Measurements from ENCODE around the gene PTGS1.

- no peak for TF ChIP-seq CTCF (conservative IDR thresholded peaks at IDR 0.05)
- no peak for TF ChIP-seq ZFX (IDR thresholded peaks at IDR 0.05)
Observed at GRCh38 chr9:122346478-122347347, 24.1 kb upstream of the PTGS1 start.
